Colonic mucosa (tissue), 4 donors: ENCODE data around the gene FEV. TPM values are rescaled to one million over a fixed set of nuclear protein-coding genes. Genes with fewer than 3 reads are reported as not detected.

Experiments used
- DNase-seq: peaks from one replicate; pipeline ENCODE4 v3.0.0-alpha.2; 2020
- H3K27ac ChIP-seq: fragments of 200-600 bp; one replicate; pipeline ENCODE4 v1.8.0; 2021
- H3K27me3 ChIP-seq: fragments of 200-600 bp; one replicate; pipeline ENCODE4 v1.8.0; 2021
- H3K36me3 ChIP-seq: fragments of 200-600 bp; one replicate; pipeline ENCODE4 v1.8.0; 2021
- H3K4me1 ChIP-seq: fragments of 200-600 bp; one replicate; pipeline ENCODE4 v1.8.0; 2021; ENCODE audit warnings: mild to moderate bottlenecking
- H3K4me3 ChIP-seq: fragments of 200-600 bp; one replicate; pipeline ENCODE4 v1.8.0; 2021
- H3K9ac ChIP-seq, 2 donors: one replicate each; pipeline ENCODE4 v1.7.0; 2013; ENCODE audit warnings: control low read depth in 2 of 2, low read depth in 2 of 2, low read length in 2 of 2
- H3K9me3 ChIP-seq: fragments of 200-600 bp; one replicate; pipeline ENCODE4 v1.8.0; 2021
- CTCF ChIP-seq: fragments of 200-600 bp; IDR thresholded peaks from one replicate; pipeline ENCODE4 v1.8.0; 2022; ENCODE audit warnings: antibody characterized with exemption, mild to moderate bottlenecking
- intact Hi-C: fragments of 100-400 bp; cut with DNase I; formaldehyde crosslinking; loops from one replicate; pipeline ENCODE4 v1.14.1; 2022
- total RNA-seq, 2 donors: library from RNA; stranded (reverse); fragmentation: NEBNext Ultra II Directional in 1 of 2; extraction: Animal tissue kit (Norgen Biotek cat#: 25700) in 1 of 2; gene quantifications; one replicate each; pipeline ENCODE4 v1.2.1, GENCODE V29; 2021
- donor health status: healthy.
- donor health status: DM: no; HTN: no; CAD: no.
- donor health status: DM: no; HTN: no; CAD: no.

FEV gene
- total RNA-seq, 2 donors from 2014 or later, result 2.9 to 6.5 TPM

GRCh38 chr2:218979846-218980734 is 4.9 kb downstream of the FEV start:
- DNase-seq, result peak; percentile 87
- Histone ChIP-seq H3K9ac (peak overlapping the region in 1 of 2 donors; percentile 13), H3K4me3 (no peak overlapping the region), H3K27ac (no peak overlapping the region), H3K27me3 (peaks cover 53% of the 10 kb centered on the region), H3K4me1 (peaks cover 9% of the 10 kb centered on the region), H3K36me3 (no peaks in the 10 kb centered on the region), H3K9me3 (no peaks in the 10 kb centered on the region)
- TF ChIP-seq CTCF, result peak; percentile 89
- intact Hi-C loops, result loop anchor here (5.0 kb wide), 1 partner anchor 103 kb away; no protein-coding TSS in a partner anchor

- DNase-seq, result peak; percentile 59
- no peak overlapping the region for H3K4me3 ChIP-seq
- intact Hi-C loops, result loop anchor here (5.0 kb wide), 1 partner anchor 98 kb away; no protein-coding TSS in a partner anchor
- H3K27ac ChIP-seq, result peak overlapping the region; percentile 24
- H3K27me3 ChIP-seq, result peaks cover 16% of the 10 kb centered on the region
- no peaks in the 10 kb centered on the region for H3K4me1 ChIP-seq
- no peak overlapping the region for H3K9ac ChIP-seq
- no peak for TF ChIP-seq CTCF
- H3K9me3 ChIP-seq, result no peaks in the 10 kb centered on the region
- no peaks in the 10 kb centered on the region for H3K36me3 ChIP-seq
Measured at GRCh38 chr2:218975060-218975777, 9.8 kb downstream of the FEV start.

- no peak for TF ChIP-seq CTCF
- intact Hi-C loops, result no loop called here
- no peak overlapping the region for H3K4me3 ChIP-seq
- H3K9me3 ChIP-seq, result no peaks in the 10 kb centered on the region
- no peak overlapping the region for H3K27ac ChIP-seq
- no peak for DNase-seq
- no peak overlapping the region for H3K9ac ChIP-seq
- H3K4me1 ChIP-seq, result no peaks in the 10 kb centered on the region
- H3K27me3 ChIP-seq, result peaks cover 12% of the 10 kb centered on the region
- H3K36me3 ChIP-seq, result no peaks in the 10 kb centered on the region
Measured at GRCh38 chr2:218970894-218971293, 14.1 kb downstream of the FEV start.

- intact Hi-C loops, result no loop called here
- H3K4me1 ChIP-seq, result no peaks in the 10 kb centered on the region
- no peak for TF ChIP-seq CTCF
- no peak overlapping the region for H3K9ac ChIP-seq
- H3K27ac ChIP-seq, result no peak overlapping the region
- DNase-seq, result no peak
- H3K4me3 ChIP-seq, result no peak overlapping the region
- H3K36me3 ChIP-seq, result no peaks in the 10 kb centered on the region
- H3K9me3 ChIP-seq, result no peaks in the 10 kb centered on the region
- peaks cover 56% of the 10 kb centered on the region for H3K27me3 ChIP-seq
Measured at GRCh38 chr2:218964041-218964771, 20.8 kb downstream of the FEV start.

GRCh38 chr2:218963601-218964000 is 21.4 kb downstream of the FEV start:
- no peak for TF ChIP-seq CTCF
- Histone ChIP-seq H3K36me3 (no peaks in the 10 kb centered on the region), H3K4me1 (no peaks in the 10 kb centered on the region), H3K9me3 (no peaks in the 10 kb centered on the region), H3K27ac (no peak overlapping the region), H3K9ac (no peak overlapping the region), H3K4me3 (no peak overlapping the region), H3K27me3 (peaks cover 59% of the 10 kb centered on the region)
- intact Hi-C loops, result no loop called here
- no peak for DNase-seq
